HUES6 (cell line): ENCODE measurements around the gene KRTAP10-9.
"Not testable (repeated sequence)": the region's sequence is repeated elsewhere in the genome, so short reads cannot be mapped to it uniquely, and the experiment has no call there.

ENCODE experiments used
- H3K27ac ChIP-seq: 2 replicates; pipeline ENCODE4 v1.7.0; 2013; ENCODE audit warnings: low read depth, mild to moderate bottlenecking, low read length, inconsistent platforms
- H3K27me3 ChIP-seq: 2 replicates; pipeline ENCODE4 v1.6.1; 2013; ENCODE audit warnings: low read length; ENCODE audit not compliant: control insufficient read depth, insufficient read depth
- H3K36me3 ChIP-seq: 2 replicates; pipeline ENCODE4 v1.6.1; 2013; ENCODE audit warnings: low read length; ENCODE audit not compliant: control insufficient read depth, insufficient read depth
- H3K4me1 ChIP-seq: 2 replicates; pipeline ENCODE4 v1.6.1; 2013; ENCODE audit warnings: low read length; ENCODE audit not compliant: control insufficient read depth, insufficient read depth
- H3K4me3 ChIP-seq: 2 replicates; pipeline ENCODE4 v1.5.1; 2013; ENCODE audit warnings: low read depth, low read length
- H3K9ac ChIP-seq: one replicate; pipeline ENCODE4 v1.6.1; 2013; ENCODE audit warnings: mild to moderate bottlenecking, low read length
- H3K9me3 ChIP-seq: 2 replicates; pipeline ENCODE4 v1.6.1; 2013; ENCODE audit warnings: low read depth, low read length; ENCODE audit not compliant: control insufficient read depth, insufficient read depth

The KRTAP10-9 gene

DNA sequence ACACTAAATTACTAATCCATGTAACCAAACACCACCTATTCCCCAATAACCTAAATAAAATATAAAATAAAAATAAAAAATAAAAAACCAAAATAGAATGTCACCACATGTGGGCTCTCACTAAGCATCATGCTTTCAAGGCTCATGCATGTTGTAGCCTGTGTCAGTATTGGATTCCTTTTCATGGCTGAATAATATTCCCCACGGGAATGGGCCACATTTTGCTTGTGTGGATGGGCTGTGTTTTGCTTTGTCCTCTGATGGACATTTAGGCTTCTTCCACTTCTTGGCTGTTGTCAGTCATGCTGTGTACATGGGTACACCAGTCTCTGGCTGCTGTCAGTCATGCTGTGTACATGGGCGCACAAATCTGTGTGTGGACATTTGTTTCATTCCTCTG lies 37.8 kb upstream of the KRTAP10-9 start:
- Histone ChIP-seq H3K36me3 (no peaks in the 10 kb centered on the region), H3K27me3 (no peaks in the 10 kb centered on the region), H3K9ac (no peak overlapping the region), H3K4me1 (peaks cover 21% of the 10 kb centered on the region), H3K9me3 (0 out of 2 replicates have a peak, but pooled peaks cover 2% of the 10 kb centered on the region), H3K27ac (no peak overlapping the region), H3K4me3 (no peak overlapping the region)

DNA sequence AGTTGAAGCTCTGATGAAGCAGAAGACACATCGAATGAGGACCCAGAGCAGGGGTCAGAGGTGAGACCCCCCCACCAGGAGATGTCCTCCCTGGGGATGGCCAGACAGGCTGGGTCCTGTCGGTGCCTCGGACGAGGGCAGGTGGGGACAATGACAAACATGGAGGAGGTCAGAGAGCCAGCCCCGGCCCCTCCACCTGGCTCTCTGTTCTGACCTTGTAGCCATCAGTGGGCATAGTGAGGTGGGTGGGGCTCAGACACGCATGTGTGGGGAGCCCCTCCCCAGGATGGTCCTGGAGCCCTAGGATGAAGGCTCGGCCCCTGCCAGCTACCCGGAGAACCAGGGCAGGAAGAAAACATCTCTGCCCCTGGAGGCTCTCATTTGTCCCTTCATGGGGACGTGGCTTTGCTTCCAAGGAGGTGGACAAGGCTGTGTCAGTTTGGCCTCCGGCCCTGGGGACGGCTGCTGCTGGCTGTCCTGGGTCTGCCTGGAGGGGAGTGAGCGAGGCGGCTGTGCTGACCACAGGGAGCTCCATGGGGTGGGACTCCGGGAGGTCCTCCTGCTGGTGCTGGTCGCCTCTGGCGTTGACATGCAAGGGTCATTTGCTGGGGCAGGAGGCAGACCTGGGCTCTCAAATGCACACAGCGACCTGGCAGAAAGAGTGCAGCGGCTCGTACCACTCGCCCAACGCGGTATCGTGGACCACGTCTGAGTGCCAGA lies 37.1 kb upstream of the KRTAP10-9 start:
- Histone ChIP-seq H3K9ac (no peak overlapping the region), H3K27me3 (no peaks in the 10 kb centered on the region), H3K36me3 (no peaks in the 10 kb centered on the region), H3K4me1 (peaks cover 26% of the 10 kb centered on the region), H3K27ac (no peak overlapping the region), H3K4me3 (no peak overlapping the region), H3K9me3 (0 out of 2 replicates have a peak, but pooled peaks cover 2% of the 10 kb centered on the region)

DNA sequence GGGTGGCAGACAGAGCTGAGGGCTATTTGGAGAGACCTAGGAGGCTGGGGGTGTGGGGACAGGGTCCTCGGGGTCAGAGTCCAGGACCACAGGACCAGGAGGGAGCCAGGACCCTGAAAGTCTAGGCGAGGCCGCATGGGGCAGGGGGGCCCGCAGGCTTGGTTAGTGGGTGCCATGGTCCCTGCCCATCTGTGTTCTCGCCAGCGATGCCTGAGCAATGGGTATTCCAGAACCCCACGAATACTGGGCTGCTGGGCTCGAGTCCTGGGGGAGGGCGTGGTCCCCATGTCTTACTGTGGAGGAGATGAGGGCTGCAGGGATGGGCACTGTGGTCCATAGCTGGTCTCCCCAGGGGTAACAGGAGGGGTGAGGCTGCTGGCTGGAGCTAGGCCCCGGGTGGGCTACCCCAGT lies 36.6 kb upstream of the KRTAP10-9 start:
- Histone ChIP-seq H3K9ac (no peak overlapping the region), H3K36me3 (no peaks in the 10 kb centered on the region), H3K27me3 (no peaks in the 10 kb centered on the region), H3K9me3 (0 out of 2 replicates have a peak, but pooled peaks cover 2% of the 10 kb centered on the region), H3K4me1 (peaks cover 26% of the 10 kb centered on the region), H3K27ac (no peak overlapping the region), H3K4me3 (no peak overlapping the region)

DNA sequence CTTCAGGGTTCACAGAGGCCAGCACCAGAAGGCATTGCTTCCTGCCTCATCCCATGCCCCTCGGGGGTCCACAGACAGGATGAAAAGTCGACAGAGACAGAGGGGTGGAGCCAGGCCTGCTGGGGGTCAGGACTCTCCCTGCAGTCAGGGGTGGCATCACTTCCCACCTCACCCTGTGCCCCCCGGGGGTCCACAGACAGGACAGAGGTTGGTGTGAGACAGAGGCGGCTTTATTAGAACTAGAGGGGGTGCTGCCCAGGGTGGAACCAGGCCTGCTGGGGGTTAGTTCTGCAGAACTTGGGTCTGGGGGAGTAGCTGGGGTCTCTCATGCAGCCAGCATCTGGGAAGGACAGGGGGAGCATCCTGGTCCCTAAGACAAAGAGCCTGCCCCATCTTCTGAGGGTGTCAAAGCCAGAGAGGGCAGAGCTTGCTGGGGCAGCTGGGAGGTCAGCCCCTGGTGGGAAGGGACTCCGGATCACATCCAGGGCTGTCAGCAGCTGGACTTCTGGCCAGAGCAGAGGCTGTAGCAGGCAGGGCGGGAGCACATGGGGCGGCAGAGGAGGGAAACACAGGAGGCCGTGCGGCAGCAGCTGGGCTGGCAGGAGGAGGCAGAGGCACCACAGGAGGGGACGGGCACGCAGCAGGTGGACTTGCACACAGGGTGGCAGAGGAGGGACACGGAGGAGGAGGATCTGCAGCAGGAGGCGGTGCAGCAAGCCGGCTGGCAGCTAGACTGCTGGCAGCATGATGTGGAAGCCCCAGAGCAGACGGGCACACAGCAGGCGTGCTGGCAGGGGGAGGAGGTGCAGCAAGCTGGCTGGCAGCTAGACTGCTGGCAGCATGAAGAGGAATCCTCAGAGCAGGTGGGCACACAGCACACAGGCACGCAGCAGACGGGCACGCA lies 35.7 kb upstream of the KRTAP10-9 start:
- H3K4me1 ChIP-seq, result peaks cover 26% of the 10 kb centered on the region
- H3K36me3 ChIP-seq, H3K4me3 ChIP-seq, H3K27me3 ChIP-seq, H3K9me3 ChIP-seq, H3K27ac ChIP-seq, H3K9ac ChIP-seq: not testable (repeated sequence)

DNA sequence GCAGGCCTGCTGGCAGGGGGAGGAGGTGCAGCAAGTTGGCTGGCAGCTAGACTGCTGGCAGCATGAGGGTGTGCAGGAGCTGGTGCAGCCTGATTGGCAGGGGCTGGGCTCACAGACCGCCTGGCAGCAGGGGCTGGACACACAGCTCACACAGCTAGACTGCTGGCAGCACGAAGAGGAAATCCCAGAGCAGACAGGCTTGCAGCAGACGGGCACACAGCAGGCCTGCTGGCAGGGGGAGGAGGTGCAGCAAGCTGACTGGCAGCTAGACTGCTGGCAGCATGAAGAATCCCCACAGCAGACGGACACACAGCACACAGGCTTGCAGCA lies 35.1 kb upstream of the KRTAP10-9 start:
- H3K4me3 ChIP-seq, H3K27me3 ChIP-seq, H3K9me3 ChIP-seq, H3K36me3 ChIP-seq, H3K27ac ChIP-seq, H3K9ac ChIP-seq: not testable (repeated sequence)
- H3K4me1 ChIP-seq, result peaks cover 26% of the 10 kb centered on the region

DNA sequence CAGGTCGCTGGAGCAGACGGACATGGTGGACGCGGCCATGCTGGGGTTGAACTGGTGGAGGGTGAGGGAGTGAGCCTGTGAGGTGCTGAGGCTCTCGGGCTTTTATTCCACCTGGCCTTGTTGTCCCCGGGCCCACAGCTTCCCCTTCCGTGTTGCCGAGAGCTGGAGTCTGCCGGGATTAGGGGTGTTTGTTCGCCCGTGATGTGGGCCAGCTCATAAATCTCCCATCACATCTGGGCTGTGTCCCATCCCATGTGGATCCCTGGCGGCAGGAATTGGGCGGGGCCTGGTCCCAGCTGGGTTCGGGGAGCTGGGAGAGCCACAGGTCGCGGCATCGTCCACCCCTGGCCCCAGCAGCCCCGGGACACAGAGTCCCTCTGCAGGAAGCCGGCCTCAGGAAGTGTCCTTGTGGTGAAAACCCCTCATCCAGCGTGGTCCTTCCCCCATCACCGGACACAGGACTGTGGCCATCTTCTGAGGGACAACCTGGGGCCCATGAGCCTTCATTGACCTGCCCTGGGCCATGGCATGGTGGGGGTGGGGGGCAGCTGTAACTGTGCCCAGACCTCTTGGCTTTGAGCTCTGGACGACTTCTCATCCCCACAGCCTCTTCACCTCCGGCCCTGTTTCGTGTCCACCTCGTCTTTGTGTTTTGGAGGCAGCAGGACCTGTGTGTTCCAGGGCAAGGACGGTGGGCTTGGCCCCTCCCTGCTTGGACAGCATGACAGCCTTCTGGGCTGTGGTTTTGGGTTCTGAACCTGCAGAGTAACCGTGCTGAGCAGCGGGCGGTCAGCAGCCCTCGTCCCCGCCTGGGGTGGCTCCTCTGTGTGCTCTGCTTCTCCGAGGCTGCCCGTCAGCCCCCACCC lies 34.2 kb upstream of the KRTAP10-9 start, which contains the start of gene KRTAP10-6:
TSS of gene KRTAP10-6 (minus strand) at position 60 of the 866 bp plus-strand sequence. CDS start at position 39, 21 bp downstream.
- H3K36me3 ChIP-seq, result no peaks in the 10 kb centered on the region

DNA sequence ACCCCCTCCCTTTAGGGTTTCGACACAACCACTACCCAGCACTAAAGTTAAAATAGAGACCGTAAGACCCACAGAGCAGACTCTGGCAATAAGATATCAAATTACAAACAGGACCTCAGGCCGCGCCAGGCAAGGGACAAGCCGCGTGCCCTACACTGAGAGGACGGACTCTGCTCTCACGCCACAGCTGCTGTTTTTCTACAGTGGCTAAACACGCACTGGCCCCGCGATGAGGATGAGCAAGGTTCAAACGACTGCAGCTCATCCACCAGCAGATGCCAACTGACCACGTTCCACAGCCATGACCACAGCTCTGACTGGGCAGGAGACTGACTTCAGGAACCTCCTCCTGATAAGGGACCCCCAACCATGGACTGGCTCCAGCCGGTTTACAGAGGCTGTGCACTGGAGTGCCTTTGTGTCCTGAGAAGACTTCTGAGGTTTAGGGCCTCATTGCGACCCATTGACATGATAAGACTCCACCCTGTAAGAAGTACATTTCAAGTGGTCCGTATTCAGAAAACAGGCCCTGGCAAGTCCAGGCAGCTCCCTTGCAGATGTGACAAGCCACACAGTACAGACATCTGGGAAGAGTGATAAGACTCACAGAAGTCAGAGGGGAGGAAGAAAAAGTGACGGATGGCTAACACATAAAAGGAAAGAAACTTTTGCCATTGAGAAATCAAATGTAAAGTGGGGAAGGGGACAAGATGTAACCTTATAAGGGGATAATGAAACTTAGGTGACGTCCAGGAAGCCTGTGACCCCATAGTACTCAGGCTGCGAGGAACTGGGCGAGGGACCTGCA lies 33.1 kb upstream of the KRTAP10-9 start:
- Histone ChIP-seq H3K4me1 (peaks cover 37% of the 10 kb centered on the region), H3K27ac (no peak overlapping the region), H3K4me3 (no peak overlapping the region), H3K9me3 (no peaks in the 10 kb centered on the region), H3K9ac (peak overlapping the region; percentile 12), H3K36me3 (no peaks in the 10 kb centered on the region), H3K27me3 (no peaks in the 10 kb centered on the region)

More for the DNA sequence above, 34.2 kb upstream of the KRTAP10-9 start, which contains the start of gene KRTAP10-6:
- Histone ChIP-seq H3K9me3 (no peaks in the 10 kb centered on the region), H3K9ac (no peak within 1 kb of the TSS), H3K27me3 (no peaks in the 10 kb centered on the region), H3K27ac (no peak within 1 kb of the TSS), H3K4me3 (no peak within 1 kb of the TSS), H3K4me1 (peaks cover 28% of the 10 kb centered on the region)

DNA sequence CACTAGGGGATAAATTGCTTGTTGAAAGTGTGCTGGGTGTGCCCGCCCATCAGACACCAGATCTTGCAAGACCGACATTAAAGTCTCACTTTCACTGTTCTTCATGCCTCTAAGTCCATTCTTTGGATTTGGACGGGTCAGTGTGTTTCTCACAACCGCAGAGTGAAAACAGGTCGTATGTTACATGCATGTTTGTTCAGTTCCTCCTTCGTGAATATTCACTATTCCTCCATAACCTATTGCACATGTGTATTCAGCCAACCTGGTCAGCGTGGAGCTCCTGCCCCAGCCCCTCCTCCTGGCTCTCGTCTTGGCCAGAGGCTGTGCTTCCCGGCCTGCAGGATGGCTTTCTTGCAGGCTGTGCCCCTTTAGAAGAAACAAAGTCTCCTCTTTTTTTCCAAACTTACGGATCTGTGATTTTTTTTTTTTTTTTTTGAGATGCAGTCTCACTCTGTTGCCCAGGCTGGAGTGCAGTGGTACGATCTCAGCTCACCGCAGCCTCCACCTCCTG lies 32.4 kb upstream of the KRTAP10-9 start:
- Histone ChIP-seq H3K4me3 (no peak overlapping the region), H3K9me3 (no peaks in the 10 kb centered on the region), H3K4me1 (peaks cover 40% of the 10 kb centered on the region), H3K36me3 (no peaks in the 10 kb centered on the region), H3K27me3 (no peaks in the 10 kb centered on the region), H3K27ac (no peak overlapping the region), H3K9ac (no peak overlapping the region)

DNA sequence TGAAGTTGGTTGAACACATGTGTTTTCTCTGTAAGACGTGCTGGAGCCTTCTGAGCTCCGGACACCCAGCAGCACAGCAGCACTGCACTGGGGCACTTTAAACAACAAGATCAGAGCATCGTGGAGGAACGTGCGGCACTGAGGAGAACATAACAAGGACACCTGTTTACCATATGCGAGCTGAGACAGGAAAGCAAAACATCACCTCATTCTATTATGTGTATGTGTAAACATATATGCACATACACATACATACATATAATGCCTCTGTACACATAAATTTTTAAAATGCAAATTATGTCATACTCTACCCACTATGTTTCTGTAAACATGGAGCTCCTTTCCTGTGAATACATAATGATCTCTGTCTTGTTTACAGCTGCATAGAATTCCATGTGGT lies 31.4 kb upstream of the KRTAP10-9 start:
- H3K4me3 ChIP-seq, result no peak overlapping the region
- no peaks in the 10 kb centered on the region for H3K27me3 ChIP-seq
- H3K9me3 ChIP-seq, result no peaks in the 10 kb centered on the region
- peaks cover 42% of the 10 kb centered on the region for H3K4me1 ChIP-seq
- no peaks in the 10 kb centered on the region for H3K36me3 ChIP-seq
- no peak overlapping the region for H3K9ac ChIP-seq
- no peak overlapping the region for H3K27ac ChIP-seq
